Neural cell (in vitro differentiated cells): ENCODE measurements around the gene F8A1. TPM values are rescaled to one million over a fixed set of nuclear protein-coding genes. Genes with fewer than 3 reads are reported as not detected.
"Not testable (repeated sequence)": the region's sequence is repeated elsewhere in the genome, so short reads cannot be mapped to it uniquely, and the experiment has no call there.

Source experiments
- H2AFZ ChIP-seq: fragments of 200-600, 300-800 bp; sonication (generic), shearing (Covaris generic); 2 replicates; pipeline ENCODE4 v1.6.0; 2014; ENCODE audit warnings: low read depth, mild to moderate bottlenecking, antibody characterized with exemption, low read length, moderate library complexity
- H3F3A ChIP-seq: fragments of 200-600 bp; shearing (Covaris generic); 2 replicates; pipeline ENCODE4 v1.6.1; 2016; ENCODE audit warnings: mild to moderate bottlenecking, moderate library complexity, mixed read lengths, antibody characterized with exemption, low read length; ENCODE audit not compliant: insufficient read depth, poor library complexity, severe bottlenecking
- H3K27ac ChIP-seq: fragments of 200-600, 300-800 bp; sonication (generic), shearing (Covaris generic); 2 replicates; pipeline ENCODE4 v1.5.1; 2014; ENCODE audit warnings: mild to moderate bottlenecking, low read length, moderate library complexity
- H3K27me3 ChIP-seq: fragments of 300-800, 200-600 bp; sonication (generic), shearing (Covaris generic); 2 replicates; pipeline ENCODE4 v1.6.0; 2014; ENCODE audit warnings: mild to moderate bottlenecking, low read depth, low read length, moderate library complexity; ENCODE audit not compliant: insufficient read depth
- H3K36me3 ChIP-seq: fragments of 300-800, 200-600 bp; sonication (generic), shearing (Covaris generic); 2 replicates; pipeline ENCODE4 v1.5.1; 2014; ENCODE audit warnings: mild to moderate bottlenecking, antibody characterized with exemption, low read length, moderate library complexity; ENCODE audit not compliant: insufficient read depth
- H3K4me2 ChIP-seq: fragments of 300-800, 200-600 bp; sonication (generic), shearing (Covaris generic); 2 replicates; pipeline ENCODE4 v1.6.0; 2014; ENCODE audit warnings: mild to moderate bottlenecking, low read length
- H3K4me3 ChIP-seq: fragments of 300-800, 200-600 bp; sonication (generic), shearing (Covaris generic); 2 replicates; pipeline ENCODE4 v1.5.1; 2014; ENCODE audit warnings: mild to moderate bottlenecking, low read length, moderate library complexity
- H3K79me2 ChIP-seq: fragments of 200-600 bp; shearing (Covaris generic); replicated peaks from 2 replicates; pipeline ENCODE4 v1.6.0; 2014; ENCODE audit warnings: mild to moderate bottlenecking, low read length, moderate library complexity; ENCODE audit not compliant: insufficient read depth
- H3K9ac ChIP-seq: fragments of 300-800, 200-600 bp; sonication (generic), shearing (Covaris generic); 2 replicates; pipeline ENCODE4 v1.6.1; 2016; ENCODE audit warnings: mild to moderate bottlenecking, low read length, mixed read lengths
- H3K9me2 ChIP-seq: fragments of 200-600 bp; shearing (Covaris generic); 2 replicates; pipeline ENCODE4 v1.6.1; 2016; ENCODE audit warnings: mild to moderate bottlenecking, low read length, mixed read lengths; ENCODE audit not compliant: insufficient read depth
- H3K9me3 ChIP-seq: fragments of 200-600, 300-800 bp; sonication (generic), shearing (Covaris generic); 2 replicates; pipeline ENCODE4 v1.6.1; 2016; ENCODE audit warnings: mild to moderate bottlenecking, mixed run types, low read length, moderate library complexity, mixed read lengths
- H4K20me1 ChIP-seq: fragments of 200-600 bp; shearing (Covaris generic); 2 replicates; pipeline ENCODE4 v1.6.1; 2016; ENCODE audit warnings: mild to moderate bottlenecking, mixed run types; ENCODE audit not compliant: insufficient read depth
- CTCF ChIP-seq: fragments of 450-650 bp; IDR thresholded peaks from 2 replicates; pipeline ENCODE4 v1.5.1; 2014; ENCODE audit warnings: antibody characterized with exemption, mild to moderate bottlenecking, moderate library complexity; ENCODE audit not compliant: poor library complexity, severe bottlenecking
- EP300 ChIP-seq: fragments of 450-650 bp; conservative IDR thresholded peaks from 2 replicates; pipeline ENCODE4 v1.6.1; 2014; ENCODE audit warnings: antibody characterized with exemption, mild to moderate bottlenecking, moderate library complexity; ENCODE audit not compliant: poor library complexity, severe bottlenecking
- EZH2 ChIP-seq: fragments of 200-600, 300-800 bp; shearing (Covaris generic), sonication (generic); IDR thresholded peaks from 2 replicates; pipeline ENCODE4 v1.6.1; 2014; ENCODE audit warnings: antibody characterized with exemption, low read length, borderline replicate concordance, mild to moderate bottlenecking; ENCODE audit not compliant: insufficient read depth, poor library complexity, severe bottlenecking
- MXI1 ChIP-seq: fragments of 450-650 bp; conservative IDR thresholded peaks from 2 replicates; pipeline ENCODE4 v1.6.1; 2014; ENCODE audit warnings: antibody characterized with exemption, mild to moderate bottlenecking; ENCODE audit not compliant: poor library complexity, severe bottlenecking
- POLR2AphosphoS5 ChIP-seq: IDR thresholded peaks from 2 replicates; pipeline ENCODE4 v1.6.1; 2012
- RAD21 ChIP-seq: fragments of 450-650 bp; conservative IDR thresholded peaks from 2 replicates; pipeline ENCODE4 v1.6.1; 2014; ENCODE audit warnings: antibody characterized with exemption, mild to moderate bottlenecking, moderate library complexity
- REST ChIP-seq: IDR thresholded peaks from 2 replicates; pipeline ENCODE4 v1.6.1; 2012; ENCODE audit warnings: borderline replicate concordance
- SMC3 ChIP-seq: fragments of 450-650 bp; conservative IDR thresholded peaks from 2 replicates; pipeline ENCODE4 v1.6.1; 2014; ENCODE audit warnings: antibody characterized with exemption, mild to moderate bottlenecking, moderate library complexity; ENCODE audit not compliant: poor library complexity
- TAF1 ChIP-seq: IDR thresholded peaks from 2 replicates; pipeline ENCODE4 v1.6.1; 2012; ENCODE audit warnings: low read depth
- polyA plus RNA-seq: library from polyadenylated mRNA; depleted of rRNA; stranded (reverse); fragments of >200 nt; gene quantifications from 2 replicates; pipeline ENCODE4 v1.2.3, GENCODE V29; 2014

Gene F8A1
- polyA plus RNA-seq, 1 donor from 2014 or later = 1.8 TPM

GRCh38 chrX:154902408-154902807, 16.3 kb downstream of the F8A1 start:
- H3K9me2 ChIP-seq = no peaks in the 10 kb centered on the region
- no peaks in the 10 kb centered on the region for H3F3A ChIP-seq
- H3K27me3 ChIP-seq = no peaks in the 10 kb centered on the region
- TF ChIP-seq EP300 (no peak), RAD21 (no peak), EZH2 (no peak), SMC3 (no peak), CTCF (no peak), POLR2AphosphoS5 (no peak), REST (no peak), TAF1 (no peak), MXI1 (no peak)
- no peaks in the 10 kb centered on the region for H3K79me2 ChIP-seq
- no peak overlapping the region for H2AFZ ChIP-seq
- H3K4me2 ChIP-seq = no peak overlapping the region
- no peaks in the 10 kb centered on the region for H3K9me3 ChIP-seq
- no peaks in the 10 kb centered on the region for H3K36me3 ChIP-seq
- H3K9ac ChIP-seq = no peak overlapping the region
- no peak overlapping the region for H3K4me3 ChIP-seq
- H4K20me1 ChIP-seq = no peaks in the 10 kb centered on the region
- no peak overlapping the region for H3K27ac ChIP-seq

- Histone ChIP-seq H3K4me3 (no peak overlapping the region), H3F3A (no peaks in the 10 kb centered on the region), H3K9ac (no peak overlapping the region), H3K79me2 (no peaks in the 10 kb centered on the region), H3K36me3 (no peaks in the 10 kb centered on the region), H3K9me2 (no peaks in the 10 kb centered on the region), H4K20me1 (no peaks in the 10 kb centered on the region), H3K27ac (no peak overlapping the region), H3K27me3 (no peaks in the 10 kb centered on the region), H3K4me2 (no peak overlapping the region), H3K9me3 (no peaks in the 10 kb centered on the region), H2AFZ (no peak overlapping the region)
- TF ChIP-seq RAD21 (no peak), EZH2 (no peak), CTCF (no peak), SMC3 (no peak), MXI1 (no peak), POLR2AphosphoS5 (no peak), TAF1 (no peak), REST (no peak)
Measured at GRCh38 chrX:154908821-154909220, 22.7 kb downstream of the F8A1 start.

- H3K27me3 ChIP-seq, H3K4me3 ChIP-seq, H3K27ac ChIP-seq, H3K9me2 ChIP-seq, H3K9me3 ChIP-seq, H3F3A ChIP-seq, H2AFZ ChIP-seq, H3K79me2 ChIP-seq, H3K36me3 ChIP-seq, H3K9ac ChIP-seq, H4K20me1 ChIP-seq, H3K4me2 ChIP-seq: not testable (repeated sequence)
Measured at GRCh38 chrX:154910048-154910447, 23.9 kb downstream of the F8A1 start.
